Fibroblast of villous mesenchyme (primary cell): Measurements from ENCODE around the gene QPCTL. TPM values are rescaled to one million over a fixed set of nuclear protein-coding genes. Genes with fewer than 3 reads are reported as not detected.
A peak's percentile ranks its signal among the peaks of the same experiment; 100 is the strongest.

Experiments
- DNase-seq: peaks from one replicate; pipeline ENCODE4 v3.0.0-alpha.2; 2010; ENCODE audit warnings: low read depth
- H3K4me3 ChIP-seq: 2 replicates; pipeline ENCODE4 v1.5.1; 2011; ENCODE audit warnings: low read depth, mild to moderate bottlenecking, low read length
- CTCF ChIP-seq: IDR thresholded peaks from 2 replicates; pipeline ENCODE4 v1.5.1; 2012; ENCODE audit warnings: low read depth, mild to moderate bottlenecking, low read length; ENCODE audit not compliant: insufficient read depth
- total RNA-seq: library from RNA; depleted of rRNA; stranded (reverse); fragments of >200 nt; gene quantifications from 2 replicates; pipeline ENCODE4 v1.2.3, GENCODE V29; 2012

Gene QPCTL
- total RNA-seq, 1 donor, result 29.8 TPM

- no peak overlapping the region for H3K4me3 ChIP-seq
- TF ChIP-seq CTCF, result no peak
- DNase-seq, result no peak
These were observed 31.8 kb upstream of the QPCTL start for GRCh38 chr19:45660636-45661035.

GRCh38 chr19:45663800-45664199, 28.7 kb upstream of the QPCTL start:
- TF ChIP-seq CTCF, result no peak
- H3K4me3 ChIP-seq, result no peak overlapping the region
- no peak for DNase-seq

DNA sequence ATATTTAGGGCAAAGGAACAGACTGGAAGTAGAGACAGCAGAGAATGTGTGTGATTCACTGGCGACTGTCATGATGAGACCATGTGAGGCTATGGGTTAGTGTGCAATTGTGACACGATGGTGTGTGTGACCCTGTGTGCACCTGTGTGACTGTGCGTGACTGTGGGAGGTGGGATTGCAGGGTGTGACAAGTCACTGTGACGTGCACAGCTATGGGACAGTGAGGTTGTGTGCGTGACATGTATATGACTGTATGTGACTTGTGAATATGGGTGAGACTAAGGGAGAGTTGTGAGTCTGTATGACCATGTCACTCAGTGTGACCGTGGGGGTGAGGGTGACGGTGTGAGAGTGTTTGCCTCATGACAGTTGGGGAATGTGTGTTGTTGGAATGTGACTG, 27.9 kb upstream of the QPCTL start:
- H3K4me3 ChIP-seq, result no peak overlapping the region
- DNase-seq, result no peak
- no peak for TF ChIP-seq CTCF

GRCh38 chr19:45667620-45668341, 24.7 kb upstream of the QPCTL start, which contains the start of gene GIPR:
Gene GIPR, plus strand, starts transcription at chr19:45668221. Its CDS starts 1,300 bp downstream, at chr19:45669521.
- TF ChIP-seq CTCF, result no peak
- DNase-seq, result no peak
- H3K4me3 ChIP-seq, result peak within 1 kb of the TSS; percentile 67

GRCh38 chr19:45668342-45668871, 24.1 kb upstream of the QPCTL start:
- no peak for DNase-seq
- peak overlapping the region; percentile 67 for H3K4me3 ChIP-seq
- no peak for TF ChIP-seq CTCF

- peak overlapping the region; percentile 41 for H3K4me3 ChIP-seq
- no peak for TF ChIP-seq CTCF
- DNase-seq, result peak; percentile 88
These were observed 21.6 kb upstream of the QPCTL start for GRCh38 chr19:45670670-45671453.
